ENCODE measurements around the gene C5AR1. TPM values are rescaled to one million over a fixed set of nuclear protein-coding genes. Genes with fewer than 3 reads are reported as not detected.
"Not testable (repeated sequence)": the region's sequence is repeated elsewhere in the genome, so short reads cannot be mapped to it uniquely, and the experiment has no call there.

C5AR1 gene
- total RNA-seq, 1 donor from 2014 or later: 0.98 TPM

GRCh38 chr19:47273313-47274070 is 36.2 kb upstream of the C5AR1 start:
- DNase-seq (ENCODE audit: low spot score in 2 of 2, unreplicated experiment in 2 of 2): peak; percentile 84 to 90
- peaks cover 23% of the 10 kb centered on the region for H3K4me1 Mint-ChIP-seq
- peaks cover 15% of the 10 kb centered on the region for H3K36me3 Mint-ChIP-seq
- peak overlapping the region; percentile 86 for H3K4me3 Mint-ChIP-seq
- peak overlapping the region; percentile 100 for H3K27ac Mint-ChIP-seq
- TF ChIP-seq CTCF (IDR thresholded peaks at IDR 0.05; ENCODE audit: unreplicated experiment): no peak
- H3K9me3 Mint-ChIP-seq: no peaks in the 10 kb centered on the region
- H3K27me3 Mint-ChIP-seq (ENCODE audit: low read depth): no peaks in the 10 kb centered on the region

DNA sequence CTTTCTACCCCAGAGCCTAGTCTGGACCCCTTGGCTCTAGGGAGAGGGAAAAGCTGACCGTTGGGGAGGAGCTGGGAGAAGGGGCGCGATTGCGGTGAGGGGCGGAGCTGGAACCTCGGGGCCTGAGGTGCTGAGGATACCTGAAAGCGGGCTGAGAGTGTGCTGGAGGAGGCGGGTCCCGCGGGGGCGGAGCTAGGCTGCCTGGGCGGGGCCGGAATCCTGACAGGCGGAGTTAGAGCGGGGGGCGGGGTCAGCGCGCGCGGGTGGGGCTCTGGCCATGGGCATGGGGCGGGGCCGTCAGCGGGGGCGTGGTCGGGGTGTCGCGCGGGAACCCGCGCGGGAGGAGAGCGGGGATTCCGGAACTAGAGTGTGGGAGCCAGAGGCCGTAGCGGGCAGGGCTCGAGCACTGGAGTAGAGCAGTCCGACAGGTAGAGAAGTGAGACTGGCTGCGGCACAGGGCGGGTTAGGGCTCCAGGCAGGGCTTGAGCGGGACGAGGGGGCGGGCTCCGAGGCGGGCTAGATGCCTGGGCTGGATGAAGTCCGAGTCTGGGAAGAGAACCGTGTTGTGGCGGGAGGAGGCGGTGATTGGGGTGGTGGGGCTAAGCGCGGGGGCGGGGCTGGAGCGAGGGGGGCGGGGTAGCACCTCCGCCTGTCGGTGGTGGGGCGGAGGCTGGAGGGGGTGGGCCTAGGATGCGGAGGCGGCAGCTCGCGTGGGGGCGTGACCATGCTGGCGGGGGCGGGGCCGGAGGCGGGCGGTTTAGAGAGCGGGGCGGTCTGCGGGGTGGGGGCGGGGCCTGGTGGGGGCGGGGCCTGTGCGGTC is 35.4 kb upstream of the C5AR1 start, which contains the start of gene INAFM1:
TSS of gene INAFM1 (plus strand) at position 815 of the 820 bp plus-strand sequence. CDS start 35 bp downstream, outside the sequence.
- peaks cover 23% of the 10 kb centered on the region for H3K4me1 Mint-ChIP-seq
- peaks cover 12% of the 10 kb centered on the region for H3K36me3 Mint-ChIP-seq
- peak; percentile 99 to 100 for DNase-seq (ENCODE audit: low spot score in 2 of 2, unreplicated experiment in 2 of 2)
- H3K9me3 Mint-ChIP-seq: no peaks in the 10 kb centered on the region
- H3K27ac Mint-ChIP-seq: peak within 1 kb of the TSS; percentile 100
- peak within 1 kb of the TSS; percentile 86 for H3K4me3 Mint-ChIP-seq
- no peak for TF ChIP-seq CTCF (IDR thresholded peaks at IDR 0.05; ENCODE audit: unreplicated experiment)
- no peaks in the 10 kb centered on the region for H3K27me3 Mint-ChIP-seq (ENCODE audit: low read depth)

DNA sequence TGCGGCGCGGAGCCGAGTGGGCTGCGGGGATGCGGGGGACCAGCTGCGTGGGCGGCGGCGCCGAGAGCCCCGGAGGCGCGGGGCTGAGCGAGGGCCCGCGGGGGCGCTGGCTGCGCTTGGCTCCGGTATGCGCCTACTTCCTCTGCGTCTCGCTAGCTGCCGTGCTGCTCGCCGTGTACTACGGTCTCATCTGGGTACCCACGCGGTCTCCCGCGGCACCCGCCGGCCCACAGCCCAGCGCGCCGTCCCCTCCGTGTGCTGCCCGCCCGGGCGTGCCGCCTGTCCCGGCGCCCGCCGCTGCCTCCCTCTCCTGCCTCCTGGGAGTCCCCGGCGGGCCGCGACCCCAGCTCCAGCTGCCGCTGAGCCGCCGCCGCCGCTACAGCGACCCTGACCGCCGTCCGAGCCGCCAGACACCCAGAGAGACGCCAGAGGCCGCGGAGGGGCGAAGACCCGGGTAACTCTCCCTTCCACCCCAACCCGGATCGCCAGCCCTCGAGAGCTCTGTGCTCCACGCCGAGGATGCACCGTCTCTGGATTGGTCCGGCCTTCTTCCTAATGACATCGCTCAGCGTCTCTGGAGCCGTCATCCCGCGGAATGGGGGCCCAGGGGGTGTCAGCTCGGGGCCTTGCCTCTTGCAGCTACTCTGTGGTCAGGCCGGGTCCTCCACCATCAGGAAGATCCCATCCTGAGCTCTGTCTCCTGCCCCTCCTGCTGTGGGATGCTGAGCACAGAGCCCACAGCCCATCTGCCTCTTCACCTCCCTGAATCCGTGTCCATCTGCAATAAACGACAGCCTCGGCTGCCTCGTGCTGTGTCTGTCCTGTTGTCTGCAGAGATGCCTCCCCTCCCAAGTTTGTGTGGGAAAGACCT is 34.5 kb upstream of the C5AR1 start:
- H3K4me1 Mint-ChIP-seq: peaks cover 23% of the 10 kb centered on the region
- no peak for TF ChIP-seq CTCF (IDR thresholded peaks at IDR 0.05; ENCODE audit: unreplicated experiment)
- H3K27ac Mint-ChIP-seq: peak overlapping the region; percentile 66
- peaks cover 11% of the 10 kb centered on the region for H3K36me3 Mint-ChIP-seq
- H3K27me3 Mint-ChIP-seq (ENCODE audit: low read depth): no peaks in the 10 kb centered on the region
- H3K9me3 Mint-ChIP-seq: no peaks in the 10 kb centered on the region
- H3K4me3 Mint-ChIP-seq: peak overlapping the region; percentile 77
- no peak for DNase-seq (ENCODE audit: low spot score in 2 of 2, unreplicated experiment in 2 of 2)

DNA sequence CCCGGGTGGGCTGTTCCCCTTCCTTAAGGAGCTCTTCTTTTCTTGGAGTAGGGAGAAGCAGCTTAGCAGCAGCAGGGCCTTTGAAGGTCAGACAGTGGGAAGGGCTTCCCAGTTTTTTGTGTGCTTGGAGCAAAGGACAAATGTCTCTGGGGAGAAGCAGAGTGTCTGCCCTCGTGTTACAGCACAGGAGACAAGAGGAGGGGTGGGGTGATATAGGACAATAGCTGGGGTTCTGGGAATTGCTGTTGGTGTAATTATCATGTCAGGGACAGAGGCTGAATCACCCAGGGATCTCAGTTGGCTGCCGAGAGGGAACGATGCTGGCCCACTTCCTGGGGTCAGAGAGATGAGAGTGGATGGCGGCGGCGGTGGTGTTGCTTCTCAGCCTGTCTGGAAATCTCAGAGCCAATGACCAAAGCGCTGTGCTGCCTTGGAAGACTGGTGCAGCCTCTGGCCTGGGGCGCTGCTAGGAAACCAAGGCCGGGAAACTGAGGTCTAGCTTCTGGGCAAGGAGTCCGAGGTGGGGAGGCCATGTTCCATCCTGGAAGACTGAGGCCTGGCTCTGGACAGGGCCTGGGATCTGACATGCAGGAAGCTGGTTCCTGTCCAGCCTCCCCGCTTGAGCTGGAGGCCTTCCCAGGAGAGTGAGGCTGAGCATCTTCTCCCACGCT is 33.7 kb upstream of the C5AR1 start:
- Mint-ChIP-seq H3K4me3 (peak overlapping the region; percentile 77), H3K27me3 (ENCODE audit: low read depth) (no peaks in the 10 kb centered on the region), H3K36me3 (peaks cover 4% of the 10 kb centered on the region), H3K9me3 (no peaks in the 10 kb centered on the region), H3K4me1 (peaks cover 23% of the 10 kb centered on the region), H3K27ac (peak overlapping the region; percentile 66)
- DNase-seq (ENCODE audit: low spot score in 2 of 2, unreplicated experiment in 2 of 2): no peak
- no peak for TF ChIP-seq CTCF (IDR thresholded peaks at IDR 0.05; ENCODE audit: unreplicated experiment)

- H3K27me3 Mint-ChIP-seq (ENCODE audit: low read depth); H3K9me3 Mint-ChIP-seq; H3K4me3 Mint-ChIP-seq; DNase-seq (ENCODE audit: low spot score in 2 of 2, unreplicated experiment in 2 of 2); H3K27ac Mint-ChIP-seq; H3K36me3 Mint-ChIP-seq: not testable (repeated sequence)
- H3K4me1 Mint-ChIP-seq: peaks cover 23% of the 10 kb centered on the region
Measured at GRCh38 chr19:47276513-47276912, 33.1 kb upstream of the C5AR1 start.

All from mesothelial cell of epicardium (in vitro differentiated cells).